Activated CD4-positive, alpha-beta T cell treated with anti-CD3 and anti-CD28 coated beads for 48 hours (primary cell): ENCODE data around the gene PCDHGA5.
"Not testable (repeated sequence)": the region's sequence is repeated elsewhere in the genome, so short reads cannot be mapped to it uniquely, and the experiment has no call there.

Experiments
- DNase-seq: peaks from one replicate; pipeline ENCODE4 v3.0.0-alpha.2; 2020

PCDHGA5 gene

GRCh38 chr5:141354900-141355469, 9.0 kb upstream of the PCDHGA5 start, which contains the start of gene PCDHGA4:
PCDHGA4 (plus strand) TSS chr5:141355021; CDS start chr5:141355108, 87 bp downstream.
- no peak for DNase-seq

- DNase-seq, result no peak
These were observed 8.3 kb upstream of the PCDHGA5 start for GRCh38 chr5:141355641-141356040.

GRCh38 chr5:141356133-141356532, 7.8 kb upstream of the PCDHGA5 start:
- DNase-seq, result no peak

- DNase-seq, result no peak
These were observed 7.0 kb upstream of the PCDHGA5 start for GRCh38 chr5:141356950-141357349.

GRCh38 chr5:141359790-141360426, 4.1 kb upstream of the PCDHGA5 start, which contains the start of gene PCDHGB2:
PCDHGB2 (plus strand) TSS chr5:141359994; CDS start chr5:141360136, 142 bp downstream.
- no peak for DNase-seq

- DNase-seq, result no peak
These were observed 3.3 kb upstream of the PCDHGA5 start for GRCh38 chr5:141360685-141361084.

GRCh38 chr5:141362719-141363118, 1.2 kb upstream of the PCDHGA5 start:
- DNase-seq, result no peak

GRCh38 chr5:141366016-141366896, 2.3 kb downstream of the PCDHGA5 start:
- DNase-seq, result no peak

- DNase-seq, result peak; percentile 53
These were observed 6.3 kb downstream of the PCDHGA5 start, which contains the start of gene PCDHGB3 for GRCh38 chr5:141369994-141370848. PCDHGB3 (plus strand) TSS chr5:141370242; CDS start chr5:141370395, 153 bp downstream.

GRCh38 chr5:141371572-141372475, 7.9 kb downstream of the PCDHGA5 start:
- no peak for DNase-seq

GRCh38 chr5:141373673-141374317, 9.8 kb downstream of the PCDHGA5 start, which contains the start of gene PCDHGA6:
PCDHGA6 (plus strand) TSS chr5:141373891; CDS start chr5:141374084, 193 bp downstream.
- no peak for DNase-seq

GRCh38 chr5:141374627-141375026, 10.7 kb downstream of the PCDHGA5 start:
- no peak for DNase-seq

GRCh38 chr5:141375444-141376155, 11.6 kb downstream of the PCDHGA5 start:
- DNase-seq, result not testable (repeated sequence)

GRCh38 chr5:141382469-141383294, 18.7 kb downstream of the PCDHGA5 start, which contains the start of gene PCDHGA7:
PCDHGA7 (plus strand) TSS chr5:141382742; CDS start chr5:141382900, 158 bp downstream.
- DNase-seq, result no peak

- DNase-seq, result no peak
These were observed 19.4 kb downstream of the PCDHGA5 start for GRCh38 chr5:141383345-141383744.

GRCh38 chr5:141384471-141385267, 20.7 kb downstream of the PCDHGA5 start:
- no peak for DNase-seq

GRCh38 chr5:141387557-141388311, 23.8 kb downstream of the PCDHGA5 start, which contains the start of gene PCDHGB4:
PCDHGB4 (plus strand) TSS chr5:141387698; CDS start chr5:141387885, 187 bp downstream.
- peak; percentile 51 for DNase-seq
